ENCODE results near the gene RAB3B. TPM values are rescaled to one million over a fixed set of nuclear protein-coding genes. Genes with fewer than 3 reads are reported as not detected.
"Not testable (repeated sequence)": the region's sequence is repeated elsewhere in the genome, so short reads cannot be mapped to it uniquely, and the experiment has no call there.

Gene RAB3B
- 0.04 TPM for polyA plus RNA-seq (2012; ENCODE audit: missing spikeins)

- DNase-seq (ENCODE audit: insufficient read length) (peak; percentile 64), FAIRE-seq (no peak)
- no peak for TF ChIP-seq POLR2AphosphoS5 (IDR thresholded peaks at IDR 0.05; ENCODE audit: low read depth, low read length)
- TF ChIP-seq POLR2A (IDR thresholded peaks at IDR 0.05; ENCODE audit: low read depth, low read length), result no peak
These were observed at the start of gene RAB3B for GRCh38 chr1:51990478-51990965. Gene RAB3B (minus strand): TSS chr1:51990700. CDS start chr1:51977117, 13,583 bp downstream.

GRCh38 chr1:52037909-52038308 lies 47.4 kb upstream of the RAB3B start:
- FAIRE-seq, result no peak

GRCh38 chr1:52037402-52037814 lies 46.9 kb upstream of the RAB3B start:
- FAIRE-seq, result no peak
- no peak for DNase-seq (ENCODE audit: insufficient read length)
- no peak for TF ChIP-seq POLR2A (IDR thresholded peaks at IDR 0.05; ENCODE audit: low read depth, low read length)
- no peak for TF ChIP-seq POLR2AphosphoS5 (IDR thresholded peaks at IDR 0.05; ENCODE audit: low read depth, low read length)
- TF ChIP-seq TAF1 (IDR thresholded peaks at IDR 0.05; ENCODE audit: borderline replicate concordance, low read depth, low read length), result no peak

More at GRCh38 chr1:52037909-52038308, 47.4 kb upstream of the RAB3B start:
- DNase-seq (ENCODE audit: insufficient read length), result no peak
- no peak for TF ChIP-seq POLR2A (IDR thresholded peaks at IDR 0.05; ENCODE audit: low read depth, low read length)

- DNase-seq (ENCODE audit: insufficient read length) (no peak), FAIRE-seq (no peak)
These were observed 43.5 kb upstream of the RAB3B start for GRCh38 chr1:52034050-52034384.

GRCh38 chr1:52033190-52034049 lies 42.9 kb upstream of the RAB3B start, which contains the start of gene KTI12:
Gene KTI12 (minus strand): TSS chr1:52033810. CDS start chr1:52033761, 49 bp downstream.
- TF ChIP-seq TAF1 (IDR thresholded peaks at IDR 0.05; ENCODE audit: borderline replicate concordance, low read depth, low read length) (peak; percentile 58; the same call in 1 of the 2 replicates), POLR2A (IDR thresholded peaks at IDR 0.05; ENCODE audit: low read depth, low read length) (peak; percentile 96), POLR2AphosphoS5 (IDR thresholded peaks at IDR 0.05; ENCODE audit: low read depth, low read length) (peak; percentile 96)
- DNase-seq (ENCODE audit: insufficient read length) (peak; percentile 71), FAIRE-seq (peak; percentile 92)

More at GRCh38 chr1:52034050-52034384, 43.5 kb upstream of the RAB3B start:
- TF ChIP-seq TAF1 (IDR thresholded peaks at IDR 0.05; ENCODE audit: borderline replicate concordance, low read depth, low read length) (no peak), POLR2AphosphoS5 (IDR thresholded peaks at IDR 0.05; ENCODE audit: low read depth, low read length) (no peak), POLR2A (IDR thresholded peaks at IDR 0.05; ENCODE audit: low read depth, low read length) (no peak)

GRCh38 chr1:52032785-52033131 lies 42.3 kb upstream of the RAB3B start:
- FAIRE-seq, result peak; percentile 83
- no peak for TF ChIP-seq POLR2A (IDR thresholded peaks at IDR 0.05; ENCODE audit: low read depth, low read length)
- TF ChIP-seq POLR2AphosphoS5 (IDR thresholded peaks at IDR 0.05; ENCODE audit: low read depth, low read length), result no peak
- no peak for TF ChIP-seq TAF1 (IDR thresholded peaks at IDR 0.05; ENCODE audit: borderline replicate concordance, low read depth, low read length)
- peak; percentile 25 for DNase-seq (ENCODE audit: insufficient read length)

GRCh38 chr1:52032124-52032784 lies 41.8 kb upstream of the RAB3B start:
- peak; percentile 58 for FAIRE-seq
- TF ChIP-seq POLR2A (IDR thresholded peaks at IDR 0.05; ENCODE audit: low read depth, low read length) (no peak), POLR2AphosphoS5 (IDR thresholded peaks at IDR 0.05; ENCODE audit: low read depth, low read length) (no peak), TAF1 (IDR thresholded peaks at IDR 0.05; ENCODE audit: borderline replicate concordance, low read depth, low read length) (no peak)
- peak; percentile 27 for DNase-seq (ENCODE audit: insufficient read length)

GRCh38 chr1:52028839-52029238 lies 38.3 kb upstream of the RAB3B start:
- FAIRE-seq; DNase-seq (ENCODE audit: insufficient read length): not testable (repeated sequence)

GRCh38 chr1:52028328-52028727 lies 37.8 kb upstream of the RAB3B start:
- TF ChIP-seq POLR2A (IDR thresholded peaks at IDR 0.05; ENCODE audit: low read depth, low read length) (no peak), POLR2AphosphoS5 (IDR thresholded peaks at IDR 0.05; ENCODE audit: low read depth, low read length) (no peak), TAF1 (IDR thresholded peaks at IDR 0.05; ENCODE audit: borderline replicate concordance, low read depth, low read length) (no peak)
- no peak for FAIRE-seq
- DNase-seq (ENCODE audit: insufficient read length), result no peak

GRCh38 chr1:52026278-52026677 lies 35.8 kb upstream of the RAB3B start:
- no peak for TF ChIP-seq TAF1 (IDR thresholded peaks at IDR 0.05; ENCODE audit: borderline replicate concordance, low read depth, low read length)
- no peak for TF ChIP-seq POLR2AphosphoS5 (IDR thresholded peaks at IDR 0.05; ENCODE audit: low read depth, low read length)
- no peak for TF ChIP-seq POLR2A (IDR thresholded peaks at IDR 0.05; ENCODE audit: low read depth, low read length)
- DNase-seq (ENCODE audit: insufficient read length) (no peak), FAIRE-seq (no peak)

GRCh38 chr1:52022133-52022532 lies 31.6 kb upstream of the RAB3B start:
- DNase-seq (ENCODE audit: insufficient read length), result no peak
- FAIRE-seq, result no peak
- TF ChIP-seq POLR2A (IDR thresholded peaks at IDR 0.05; ENCODE audit: low read depth, low read length) (no peak), POLR2AphosphoS5 (IDR thresholded peaks at IDR 0.05; ENCODE audit: low read depth, low read length) (no peak), TAF1 (IDR thresholded peaks at IDR 0.05; ENCODE audit: borderline replicate concordance, low read depth, low read length) (no peak)

Data from GM12892 (cell line).